NT2/D1 (cell line): Measurements from ENCODE around the gene RHOU.

ENCODE experiments used
- SUZ12 ChIP-seq: IDR thresholded peaks from 2 replicates; pipeline ENCODE4 v1.6.1; 2011; ENCODE audit not compliant: insufficient read length, insufficient read depth; ENCODE audit errors: extremely low read depth
- YY1 ChIP-seq: IDR thresholded peaks from 2 replicates; pipeline ENCODE4 v1.6.1; 2011; ENCODE audit not compliant: insufficient read length, insufficient read depth

DNA sequence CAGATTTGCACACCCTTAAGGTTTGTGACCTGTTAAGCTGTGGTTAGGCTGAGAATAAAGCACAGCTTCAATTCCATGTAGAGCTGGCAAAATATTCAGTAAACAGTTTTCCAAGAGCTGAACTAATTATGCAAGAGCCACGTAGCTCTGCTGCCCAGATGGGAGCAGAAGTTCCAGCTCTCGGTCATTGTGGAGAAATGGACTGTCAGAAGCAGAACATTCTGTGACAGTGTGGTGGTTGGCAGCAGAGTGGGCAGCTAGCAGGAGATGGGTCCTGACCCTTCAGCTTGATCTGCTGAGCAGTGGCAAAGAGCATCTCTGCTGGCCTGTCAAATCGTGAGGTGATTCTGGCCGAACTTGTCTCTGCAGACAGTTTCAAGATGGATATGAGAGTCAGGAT is 23.2 kb downstream of the RHOU start:
- TF ChIP-seq YY1 (no peak), SUZ12 (no peak)
